CD14-positive monocyte (primary cell): Measurements from ENCODE around the gene CAMTA1. TPM values are rescaled to one million over a fixed set of nuclear protein-coding genes. Genes with fewer than 3 reads are reported as not detected.

Experiments used
- DNase-seq, 3 donors: peaks; one replicate each; pipeline ENCODE4 v3.0.0-alpha.2; 2011 to 2022
- H2AFZ ChIP-seq: 2 replicates; pipeline ENCODE4 v1.6.0; 2012; ENCODE audit warnings: mild to moderate bottlenecking, low read depth, low read length, inconsistent platforms; ENCODE audit not compliant: insufficient read depth, poor library complexity, severe bottlenecking
- H3K27ac ChIP-seq, 2 donors: 1 replicate in 1 of 2; 2 replicates in 1 of 2; pipeline ENCODE4 v1.5.1; 2012 to 2013; ENCODE audit warnings: low read length in 2 of 2, control low read depth in 1 of 2, inconsistent platforms in 1 of 2, low read depth in 1 of 2, mild to moderate bottlenecking in 1 of 2
- H3K27me3 ChIP-seq, 2 donors: one replicate each; pipeline versions ENCODE4 v1.6.0 to v1.6.1; 2011 to 2013; ENCODE audit warnings: low read length in 2 of 2; ENCODE audit not compliant: control insufficient read depth in 2 of 2, insufficient read depth in 2 of 2
- H3K36me3 ChIP-seq, 2 donors: replicated peaks in 1 of 2; 1 replicate in 1 of 2; 2 replicates in 1 of 2; pipeline versions ENCODE4 v1.5.1 to v1.6.1; 2012 to 2013; ENCODE audit warnings: low read length in 2 of 2, control low read depth in 1 of 2, inconsistent platforms in 1 of 2, mild to moderate bottlenecking in 1 of 2; ENCODE audit not compliant: insufficient read depth in 2 of 2, control insufficient read depth in 1 of 2
- H3K4me1 ChIP-seq, 2 donors: 1 replicate in 1 of 2; 2 replicates in 1 of 2; pipeline versions ENCODE4 v1.5.1 to v1.6.1; 2012 to 2013; ENCODE audit warnings: low read length in 2 of 2, control low read depth in 1 of 2, inconsistent platforms in 1 of 2, mild to moderate bottlenecking in 1 of 2, moderate library complexity in 1 of 2; ENCODE audit not compliant: insufficient read depth in 2 of 2, control insufficient read depth in 1 of 2
- H3K4me2 ChIP-seq: replicated peaks from 2 replicates; pipeline ENCODE3; 2012; ENCODE audit warnings: low read length, moderate library complexity, mild to moderate bottlenecking; ENCODE audit not compliant: poor library complexity, severe bottlenecking; ENCODE audit errors: extremely low read depth
- H3K4me3 ChIP-seq, 3 experiments: fragments of 200-600 bp in 1 of 3; sonication (generic) in 1 of 3; replicated peaks in 1 of 3; 1 replicate in 2 of 3; 2 replicates in 1 of 3; pipeline ENCODE4 v1.5.1; 2011 to 2013; ENCODE audit warnings: low read length in 3 of 3, mild to moderate bottlenecking in 3 of 3, control low read depth in 2 of 3, low read depth in 2 of 3, inconsistent platforms in 1 of 3, moderate library complexity in 1 of 3
- H3K79me2 ChIP-seq: 2 replicates; pipeline ENCODE4 v1.6.0; 2012; ENCODE audit warnings: mild to moderate bottlenecking, control low read depth, inconsistent platforms, low read length, moderate library complexity; ENCODE audit not compliant: insufficient read depth
- H3K9ac ChIP-seq: 2 replicates; pipeline ENCODE4 v1.6.0; 2017; ENCODE audit warnings: low read length, mild to moderate bottlenecking; ENCODE audit not compliant: insufficient read depth, poor library complexity, severe bottlenecking
- H3K9me3 ChIP-seq, 2 donors: replicated peaks in 1 of 2; 1 replicate in 1 of 2; 2 replicates in 1 of 2; pipeline versions ENCODE4 v1.5.1 to v1.6.1; 2012 to 2013; ENCODE audit warnings: low read length in 2 of 2, control low read depth in 1 of 2; ENCODE audit not compliant: control insufficient read depth in 1 of 2, insufficient read depth in 1 of 2
- H4K20me1 ChIP-seq: 2 replicates; pipeline ENCODE4 v1.6.0; 2012; ENCODE audit warnings: mild to moderate bottlenecking, low read length, control low read depth, moderate library complexity; ENCODE audit not compliant: insufficient read depth
- H3K27ac Mint-ChIP-seq, 7 donors: one replicate each; pipeline ENCODE4 v1.8.0; 2020; ENCODE audit warnings: mild to moderate bottlenecking in 7 of 7, mixed read lengths in 7 of 7, moderate library complexity in 6 of 7, inconsistent platforms in 2 of 7
- H3K27me3 Mint-ChIP-seq, 3 donors: one replicate each; pipeline ENCODE4 v1.8.0; 2021 to 2022; ENCODE audit warnings: low read depth in 3 of 3, mild to moderate bottlenecking in 3 of 3, mixed read lengths in 3 of 3, moderate library complexity in 3 of 3, inconsistent platforms in 1 of 3
- H3K36me3 Mint-ChIP-seq, 2 donors: one replicate each; pipeline ENCODE4 v1.8.0; 2020; ENCODE audit warnings: mixed read lengths in 2 of 2, inconsistent platforms in 1 of 2, mild to moderate bottlenecking in 1 of 2
- H3K4me1 Mint-ChIP-seq: one replicate; pipeline ENCODE4 v1.8.0; 2020; ENCODE audit warnings: mild to moderate bottlenecking, mixed read lengths
- H3K4me3 Mint-ChIP-seq, 2 donors: one replicate each; pipeline ENCODE4 v1.8.0; 2020; ENCODE audit warnings: mild to moderate bottlenecking in 2 of 2, mixed read lengths in 2 of 2, moderate library complexity in 1 of 2
- H3K9me3 Mint-ChIP-seq, 7 donors: one replicate each; pipeline ENCODE4 v1.8.0; 2020 to 2022; ENCODE audit warnings: mixed read lengths in 7 of 7, mild to moderate bottlenecking in 6 of 7, moderate library complexity in 6 of 7, inconsistent platforms in 2 of 7
- CTCF ChIP-seq: fragments of 200-600 bp; IDR thresholded peaks from one replicate; pipeline ENCODE4 v1.8.0; 2022; ENCODE audit warnings: antibody characterized with exemption, mild to moderate bottlenecking
- WGBS: methylation state at CpG from one replicate; pipeline ENCODE4 v1.1.5; 2013; ENCODE audit warnings: missing lambda C conversion rate; ENCODE audit not compliant: insufficient coverage; 5-methylcytosine and 5-hydroxymethylcytosine counted together
- intact Hi-C, 2 donors: fragments of 100-400 bp; cut with micrococcal nuclease; formaldehyde crosslinking; loops; one replicate each; pipeline versions ENCODE4 v1.15.0 to v1.15.1; 2023
- polyA plus RNA-seq, 3 donors: library from polyadenylated mRNA; depleted of rRNA in 1 of 3; unstranded in 2 of 3; stranded (reverse) in 1 of 3; fragments of 300-500 nt in 2 of 3; fragments of >200 nt in 1 of 3; fragmentation: Illumina TruSeq in 2 of 3; gene quantifications; 1 replicate in 2 of 3; 2 replicates in 1 of 3; pipeline ENCODE4 v1.2.3, GENCODE V29; 2012 to 2021

The CAMTA1 gene
- polyA plus RNA-seq, 3 donors, result 52.0 to 89.6 (median 78.3) TPM

GRCh38 chr1:7768583-7768982 lies 983.3 kb downstream of the CAMTA1 start:
- Mint-ChIP-seq H3K27me3 (peaks cover 0 to 3% (median 0%) of the 10 kb centered on the region in 3 donors), H3K9me3 (no peaks in the 10 kb centered on the region), H3K27ac (no peak overlapping the region), H3K36me3 (peaks cover 13 to 14% of the 10 kb centered on the region in 2 donors), H3K4me1 (peaks cover 38% of the 10 kb centered on the region), H3K4me3 (no peak overlapping the region)
- TF ChIP-seq CTCF, result no peak
- WGBS, result no CpG with 5 or more reads among the region's 2 CpGs
- no peaks in the 10 kb centered on the region for H3K9me3 ChIP-seq
- no peak overlapping the region for H3K9ac ChIP-seq
- no peaks in the 10 kb centered on the region for H3K27me3 ChIP-seq
- DNase-seq, result no peak
- intact Hi-C loops, result no loop called here
- no peak overlapping the region for H3K27ac ChIP-seq
- H2AFZ ChIP-seq, result peak overlapping the region; percentile 30
- H4K20me1 ChIP-seq, result peaks cover 10% of the 10 kb centered on the region
- H3K4me3 ChIP-seq, result no peak overlapping the region
- no peak overlapping the region for H3K4me2 ChIP-seq
- peaks cover 4 to 11% of the 10 kb centered on the region in 2 donors for H3K36me3 ChIP-seq
- H3K4me1 ChIP-seq, result peaks cover 33 to 35% of the 10 kb centered on the region in 2 donors
- H3K79me2 ChIP-seq, result peaks cover 20% of the 10 kb centered on the region

- WGBS, result 96% methylated on average over 8 of the region's 12 CpGs
- Histone ChIP-seq H3K36me3 (peaks cover 4 to 21% of the 10 kb centered on the region in 2 donors), H3K27ac (peak overlapping the region in 1 of 2 donors; percentile 94), H3K27me3 (no peaks in the 10 kb centered on the region), H3K9ac (no peak overlapping the region), H3K4me2 (peak overlapping the region; percentile 95), H3K4me1 (peaks cover 40 to 46% of the 10 kb centered on the region in 2 donors), H2AFZ (no peak overlapping the region), H3K79me2 (peaks cover 33% of the 10 kb centered on the region), H3K9me3 (no peaks in the 10 kb centered on the region), H4K20me1 (peaks cover 11% of the 10 kb centered on the region), H3K4me3 (peak overlapping the region in 1 of 3 experiments; percentile 94)
- Mint-ChIP-seq H3K27me3 (peaks cover 0 to 3% (median 0%) of the 10 kb centered on the region in 3 donors), H3K4me3 (peak overlapping the region; percentile 19 to 88), H3K27ac (peak overlapping the region; percentile 98 to 100 (median 99)), H3K4me1 (peaks cover 50% of the 10 kb centered on the region), H3K9me3 (no peaks in the 10 kb centered on the region), H3K36me3 (peaks cover 23 to 27% of the 10 kb centered on the region in 2 donors)
- no peak for TF ChIP-seq CTCF
- no peak for DNase-seq
- intact Hi-C loops, result loop anchor here (2.0 to 10.0 kb wide), 3 partner anchors 15 to 195 kb away; partner anchors contain the start of genes PARK7 (in 1 of the 2) and PER3 (in 1 of the 2)
Observed at GRCh38 chr1:7769673-7770412, 984.6 kb downstream of the CAMTA1 start.
